EH (cell line): ENCODE results near the gene GPRC5B.

Source experiments
- DNase-seq: peaks from one replicate; pipeline ENCODE4 v3.0.0-alpha.2; 2015; ENCODE audit warnings: low read depth

GPRC5B gene

DNA sequence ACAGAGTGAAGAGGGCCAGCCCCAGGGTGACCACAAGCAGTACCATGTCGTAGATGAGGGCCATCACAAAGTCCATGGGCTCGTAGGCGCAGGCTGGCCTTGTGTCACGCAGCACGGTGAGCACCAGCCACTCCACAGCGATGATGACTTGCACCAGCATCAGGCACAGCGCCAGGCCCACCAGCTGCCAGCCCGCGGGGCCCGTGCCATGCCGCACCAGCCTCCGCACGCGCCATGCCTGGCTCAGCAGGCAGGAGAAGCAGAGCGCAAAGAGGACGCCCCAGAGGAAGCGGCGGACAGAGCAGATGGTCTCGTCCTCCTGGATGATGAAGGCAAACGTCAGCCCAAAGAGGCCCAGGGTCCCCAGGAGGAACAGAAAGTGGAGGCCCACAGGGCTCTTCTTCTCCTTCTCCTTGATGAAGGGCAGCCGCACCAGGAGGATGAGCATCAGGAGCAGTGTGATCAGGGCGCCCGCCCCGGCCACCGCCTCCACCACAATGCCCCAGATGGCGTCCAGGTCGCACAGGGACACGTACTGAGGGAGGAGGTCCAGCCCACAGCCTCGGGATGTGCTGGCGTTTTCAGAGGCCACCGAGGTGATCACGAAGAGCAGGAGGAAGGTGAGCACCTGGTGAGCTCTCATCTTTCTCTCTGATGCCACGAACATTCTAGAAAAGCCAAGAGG lies 12.3 kb downstream of the GPRC5B start:
- DNase-seq: no peak

DNA sequence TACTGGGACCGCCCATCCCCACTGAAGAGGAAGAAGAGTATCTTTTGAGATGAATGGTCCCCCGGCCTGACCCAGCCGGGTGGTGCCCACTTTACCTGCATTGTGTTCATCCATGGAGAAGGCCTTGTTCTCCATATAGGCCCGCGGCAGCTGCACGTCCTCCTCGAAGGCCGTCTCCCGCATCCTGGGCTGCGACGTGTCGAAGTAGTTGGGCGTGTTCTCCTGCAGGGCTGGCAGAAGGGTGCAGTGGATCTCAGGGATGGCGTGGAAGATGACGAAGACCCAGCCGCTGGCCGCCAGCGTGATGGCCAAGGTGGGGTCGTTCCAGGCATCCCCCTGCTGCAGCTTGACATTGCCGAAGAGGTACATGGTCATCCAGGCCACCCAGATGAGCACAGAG lies 12.9 kb downstream of the GPRC5B start:
- DNase-seq: no peak

DNA sequence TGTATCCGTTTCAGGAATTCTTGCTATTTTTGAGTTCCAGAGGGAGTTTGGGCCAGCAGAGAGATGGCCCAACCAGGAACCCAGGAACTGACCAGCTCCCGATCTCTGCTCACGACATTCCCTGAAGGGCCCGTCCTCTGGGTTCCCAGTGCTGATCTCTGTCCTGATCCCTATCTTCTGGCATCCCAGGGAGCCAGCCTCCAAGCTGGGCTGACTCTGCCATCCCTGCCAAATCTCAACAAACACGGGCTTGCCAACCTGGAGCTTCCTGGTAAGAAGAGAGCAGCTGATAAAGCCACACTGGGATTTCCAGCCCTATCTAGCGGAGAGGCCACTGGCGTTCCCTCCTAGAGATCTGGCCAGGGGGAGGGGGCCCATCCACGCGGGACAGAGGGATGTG lies 16.2 kb downstream of the GPRC5B start:
- no peak for DNase-seq

DNA sequence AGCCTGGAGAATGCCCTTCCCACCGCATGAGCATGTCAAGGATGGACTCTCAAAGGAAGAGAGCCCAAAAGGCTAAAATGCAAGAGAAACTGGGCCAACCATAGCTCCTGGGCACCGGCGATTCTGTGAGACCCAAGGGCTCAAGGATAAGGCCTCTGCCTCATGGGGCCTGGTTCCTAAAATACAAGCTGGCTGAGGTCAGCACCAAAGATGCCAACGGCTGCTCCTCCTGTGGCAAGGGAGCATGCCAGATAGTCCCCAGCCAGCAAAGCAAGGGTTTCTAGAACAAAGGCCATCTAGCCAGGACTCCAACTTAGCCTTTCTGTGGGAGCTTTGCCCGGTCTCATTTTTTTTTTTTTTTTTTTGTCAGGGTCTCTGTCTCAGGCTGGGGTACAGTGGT lies 20.1 kb downstream of the GPRC5B start:
- DNase-seq: no peak

DNA sequence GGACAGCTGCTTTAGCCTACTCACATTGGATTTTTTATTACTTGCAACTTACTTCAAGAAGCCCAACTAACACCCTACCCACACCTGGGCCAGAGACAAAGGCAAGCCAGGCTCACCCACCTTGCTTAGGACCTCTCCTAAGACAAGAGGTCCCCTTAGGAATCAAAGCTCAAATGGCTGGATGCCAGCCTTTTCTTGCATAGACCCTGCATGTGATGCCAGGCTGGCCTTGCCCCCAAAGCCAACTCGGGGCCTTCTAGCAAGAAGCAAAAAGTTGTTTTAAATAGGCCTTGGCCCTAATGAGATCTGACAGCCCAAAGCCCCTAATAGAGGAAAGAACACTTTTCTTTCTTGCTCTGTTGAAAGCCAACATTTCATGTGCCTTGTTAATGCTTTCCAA lies 20.7 kb downstream of the GPRC5B start:
- no peak for DNase-seq

DNA sequence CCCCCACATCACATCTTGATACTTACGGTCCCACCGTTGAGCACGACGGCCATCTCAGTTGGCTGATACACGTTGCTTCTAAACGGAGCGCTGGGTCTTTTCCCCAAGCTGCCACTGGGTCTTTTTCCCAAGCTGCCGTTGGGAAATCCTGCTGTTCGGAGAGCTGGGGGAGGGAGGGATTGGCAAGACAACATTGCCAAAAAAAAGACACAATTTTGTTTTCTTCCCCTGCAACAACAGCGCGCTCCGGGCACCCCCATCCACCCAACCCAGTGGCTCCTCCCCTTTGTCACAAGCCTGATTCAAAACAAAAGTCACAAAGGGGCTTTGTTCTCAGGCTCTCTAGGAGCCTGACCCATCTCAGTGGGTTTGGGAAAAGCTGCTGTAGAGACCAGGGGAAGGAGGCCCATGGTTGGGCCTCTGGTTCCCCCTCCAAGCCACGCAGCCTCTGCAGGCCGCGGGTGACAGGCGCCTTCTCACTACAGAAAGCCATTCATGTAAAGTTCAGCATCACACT lies 22.8 kb downstream of the GPRC5B start:
- DNase-seq: no peak

DNA sequence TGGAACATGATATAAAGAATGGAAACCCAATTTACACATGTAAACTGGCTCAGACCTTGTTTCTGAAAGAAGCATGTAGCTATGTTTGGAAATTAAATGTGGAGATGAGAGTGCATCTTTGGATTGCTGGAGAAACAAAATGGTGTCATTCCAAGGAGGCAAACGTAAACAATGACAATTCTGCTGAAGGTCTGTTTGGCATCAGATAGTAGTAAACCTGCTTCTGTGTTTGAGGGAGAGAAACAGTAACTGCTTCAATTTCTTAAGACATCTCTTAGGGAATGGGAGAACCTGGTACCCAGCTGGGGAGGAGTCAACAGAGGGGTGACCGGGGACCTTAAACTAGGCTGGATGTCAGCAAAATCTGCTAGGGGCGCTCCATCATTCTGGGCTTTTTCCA lies 23.5 kb downstream of the GPRC5B start:
- no peak for DNase-seq

DNA sequence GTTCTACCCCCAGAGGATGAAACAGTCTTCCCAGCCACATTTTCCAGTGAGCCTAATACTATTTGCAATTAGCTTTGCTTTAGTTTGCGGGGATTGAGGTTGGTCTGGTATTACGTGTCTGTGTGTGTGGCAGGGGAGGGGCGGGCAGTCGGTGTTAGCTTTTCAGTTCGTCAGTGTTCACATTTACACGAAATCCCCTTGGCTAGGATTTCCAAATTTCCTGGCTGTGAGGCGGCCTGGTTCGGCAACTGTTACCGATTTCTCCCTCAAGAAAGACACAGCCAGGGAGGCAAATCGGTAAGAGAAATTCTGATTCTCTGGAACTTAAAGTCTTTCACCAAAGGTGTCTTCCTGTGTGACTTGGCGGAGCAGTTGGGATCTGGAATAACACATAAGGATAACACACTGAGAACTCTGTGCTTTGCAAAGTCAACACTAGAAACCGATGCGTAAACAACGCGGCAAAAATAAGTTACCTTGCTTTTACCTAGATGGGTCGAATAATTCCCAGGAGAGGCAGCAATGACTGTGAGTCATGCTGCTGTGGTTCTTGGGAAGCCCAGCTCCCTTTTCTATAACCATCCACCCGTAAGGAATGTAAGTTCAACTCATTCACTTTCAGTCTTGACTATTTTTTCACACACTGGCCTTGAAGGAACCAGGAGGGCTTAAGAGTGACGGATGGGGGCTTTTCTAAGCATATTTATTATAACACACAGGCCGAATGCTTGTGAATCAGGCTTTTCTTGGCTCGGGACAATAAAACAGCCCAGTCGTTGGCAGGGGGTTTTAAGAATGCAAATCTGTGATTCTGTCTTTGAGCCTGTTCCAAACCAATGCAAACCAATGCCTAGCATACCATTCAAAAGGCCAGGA lies 24.2 kb downstream of the GPRC5B start:
- DNase-seq: no peak

DNA sequence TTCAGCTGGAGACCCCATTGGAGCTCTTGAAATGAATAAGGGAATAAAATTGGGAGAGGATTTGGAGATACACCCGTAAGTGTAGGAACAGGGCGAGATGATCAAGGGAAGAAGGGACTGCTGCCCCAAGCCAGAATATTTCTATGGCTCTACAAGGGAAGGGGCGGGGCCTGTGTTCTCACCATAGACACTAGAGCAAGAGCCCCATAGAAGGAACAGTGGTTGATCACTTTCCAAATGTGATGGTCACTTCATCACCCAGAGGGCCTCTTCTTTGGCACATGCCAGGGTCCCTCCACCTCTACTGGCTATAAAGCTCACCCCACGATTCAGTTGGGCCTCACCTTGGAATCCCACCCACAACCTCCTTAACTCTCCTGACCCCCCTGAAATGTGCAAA lies 25.0 kb downstream of the GPRC5B start:
- no peak for DNase-seq

DNA sequence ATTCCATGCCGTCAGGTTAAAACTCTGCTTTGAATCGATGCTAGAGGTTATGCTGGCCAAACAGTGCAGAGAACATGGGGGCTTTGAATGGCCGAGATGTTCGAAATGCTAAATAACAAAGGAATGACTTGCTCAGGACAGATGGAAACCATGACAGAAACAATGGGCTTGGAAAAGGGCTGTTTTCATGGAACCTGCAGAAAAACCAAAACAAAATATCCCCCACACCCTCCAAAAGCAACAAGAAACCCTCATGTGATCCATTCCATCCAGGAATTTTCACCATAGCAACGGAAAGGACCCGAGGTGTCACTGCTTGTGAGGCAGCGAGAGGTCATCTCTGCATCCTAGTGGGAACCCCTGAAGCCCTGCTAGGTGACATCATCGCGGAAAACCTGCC lies 25.5 kb downstream of the GPRC5B start:
- DNase-seq: no peak

DNA sequence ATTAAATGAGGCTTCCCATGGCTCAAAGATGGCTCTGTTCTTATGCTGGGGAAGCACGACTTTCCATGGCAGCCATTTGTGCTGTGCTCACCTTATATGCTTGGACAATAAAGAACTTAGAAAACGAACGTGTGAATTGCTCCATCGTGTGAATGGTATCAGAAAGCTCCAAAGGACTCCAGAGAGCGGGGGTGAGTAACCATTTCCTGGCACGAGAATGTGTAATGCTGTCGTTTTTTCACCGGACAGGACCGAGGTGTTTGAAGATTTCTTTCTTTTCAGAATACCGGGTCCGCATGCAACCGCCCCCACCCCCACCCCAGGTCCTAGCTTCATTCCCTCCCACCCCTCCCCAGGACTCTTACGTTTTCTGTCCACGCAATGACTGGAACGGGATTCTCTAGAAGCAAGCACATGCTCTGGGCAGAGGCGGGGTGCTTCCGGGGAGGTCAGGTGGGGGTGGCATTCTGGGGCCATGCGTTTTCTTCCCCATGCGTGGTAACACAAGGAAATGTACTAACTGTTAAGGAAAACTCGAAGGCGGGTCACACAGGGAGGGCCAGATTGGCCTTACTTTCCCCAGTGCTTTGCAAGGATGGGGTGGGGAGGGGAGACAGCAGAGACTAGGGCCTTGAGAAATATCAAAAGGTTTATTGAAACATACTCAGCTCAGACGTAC lies 26.2 kb downstream of the GPRC5B start:
- DNase-seq: no peak

DNA sequence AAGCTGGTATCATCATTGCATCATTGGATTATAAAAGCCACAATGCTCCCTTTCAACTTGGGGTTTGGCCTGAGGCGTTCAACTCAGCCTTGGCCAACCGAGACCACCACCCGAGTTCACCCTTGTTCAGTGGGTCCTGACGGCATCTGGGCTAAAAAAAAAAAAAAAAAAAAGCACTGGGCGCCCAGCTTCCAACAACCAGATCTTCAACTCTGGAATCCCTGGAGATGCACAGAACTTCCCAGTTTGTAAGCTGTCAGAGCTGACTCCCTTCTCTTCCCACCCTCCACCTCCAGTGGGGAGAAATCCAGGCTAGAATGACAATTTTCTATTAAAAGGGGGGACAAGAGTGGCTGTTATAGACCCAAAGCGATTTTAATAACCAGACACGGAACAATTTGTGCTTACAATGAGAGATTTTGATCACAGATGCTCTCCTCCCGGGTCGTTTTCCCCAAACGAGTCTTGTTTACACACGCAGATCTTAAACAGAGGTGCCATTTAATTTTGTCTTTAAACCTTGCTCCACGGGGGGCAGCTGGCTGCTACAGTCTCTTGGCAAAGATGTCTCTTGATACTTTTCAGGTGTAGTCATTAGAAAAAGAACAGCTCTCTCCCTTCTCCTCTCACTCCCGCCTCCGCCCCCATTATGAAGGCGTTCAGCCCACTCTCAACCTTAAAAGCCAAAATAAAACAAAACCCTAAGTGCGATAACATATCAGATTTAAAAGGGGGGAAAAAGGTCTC lies 26.9 kb downstream of the GPRC5B start:
- no peak for DNase-seq

DNA sequence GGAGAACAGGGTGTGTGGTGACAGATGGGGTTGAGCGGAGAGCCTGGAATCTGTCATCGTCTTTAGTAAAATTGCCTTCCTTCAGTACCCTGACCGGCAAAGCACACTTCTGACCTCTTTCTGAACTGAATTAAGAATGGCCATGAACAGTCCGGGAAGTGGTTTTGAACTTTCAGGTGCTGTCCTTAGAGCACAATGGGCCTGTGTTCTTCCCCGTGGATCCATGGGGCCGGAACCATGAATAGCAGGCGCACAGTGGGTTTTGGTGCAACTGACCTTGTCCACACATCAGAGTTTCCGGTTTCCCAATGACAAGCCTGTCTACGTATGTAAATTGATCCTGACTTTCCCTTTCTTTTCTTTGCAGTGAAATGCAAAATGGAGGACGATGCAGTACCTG lies 28.5 kb downstream of the GPRC5B start:
- DNase-seq: no peak

DNA sequence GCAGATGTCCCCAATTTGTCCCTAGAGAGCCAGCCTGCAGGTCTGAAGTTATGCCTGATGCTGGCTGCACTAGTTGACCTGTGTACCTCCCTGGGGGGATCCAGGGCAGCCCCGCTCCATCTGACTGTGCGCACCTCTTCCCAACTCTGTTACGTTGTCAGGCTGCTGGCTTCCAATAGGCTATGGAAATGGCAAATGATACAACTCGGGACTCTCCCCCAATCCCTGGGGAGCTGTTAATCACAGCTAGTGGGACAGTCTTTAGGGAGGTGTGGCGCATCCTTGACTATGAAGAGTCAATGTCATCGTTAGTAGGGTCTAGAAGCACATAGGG lies 30.1 kb downstream of the GPRC5B start:
- DNase-seq: no peak

DNA sequence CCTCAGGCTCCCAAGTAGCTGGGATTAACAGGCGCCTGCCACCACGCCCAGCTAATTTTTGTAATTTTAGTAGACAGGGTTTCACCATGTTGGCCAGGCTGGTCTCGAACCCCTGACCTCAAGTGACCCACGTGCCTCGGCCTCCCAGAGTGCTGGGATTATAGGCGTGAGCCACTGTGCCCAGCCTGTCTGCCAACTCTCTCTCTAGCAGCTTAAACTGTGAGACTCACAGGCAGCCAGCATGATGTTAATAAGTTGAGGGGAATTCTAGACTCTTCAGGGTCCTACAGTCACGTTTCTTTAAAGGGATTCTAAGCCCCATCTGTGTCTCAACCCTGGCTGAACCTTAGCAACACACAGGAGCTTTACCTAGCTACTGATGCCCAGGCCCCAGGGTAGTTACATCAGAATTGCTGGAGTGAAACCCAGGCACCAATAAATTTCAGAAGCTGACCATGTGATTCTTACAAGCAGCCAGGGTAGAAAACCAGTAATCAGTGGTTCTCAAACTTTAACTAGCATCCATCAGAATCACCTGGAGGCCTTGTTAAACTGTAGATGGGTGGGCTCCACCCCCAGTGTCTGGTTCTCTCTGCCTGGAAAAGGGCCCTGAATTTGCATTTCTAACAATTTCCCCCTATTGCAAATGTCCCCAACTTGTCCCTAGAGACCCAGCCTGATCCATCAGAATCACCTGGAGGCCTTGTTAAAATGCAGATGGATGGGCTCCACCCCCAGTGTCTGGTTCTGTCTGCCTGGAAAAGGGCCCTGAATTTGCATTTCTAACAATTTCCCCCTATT lies 30.7 kb downstream of the GPRC5B start:
- no peak for DNase-seq

DNA sequence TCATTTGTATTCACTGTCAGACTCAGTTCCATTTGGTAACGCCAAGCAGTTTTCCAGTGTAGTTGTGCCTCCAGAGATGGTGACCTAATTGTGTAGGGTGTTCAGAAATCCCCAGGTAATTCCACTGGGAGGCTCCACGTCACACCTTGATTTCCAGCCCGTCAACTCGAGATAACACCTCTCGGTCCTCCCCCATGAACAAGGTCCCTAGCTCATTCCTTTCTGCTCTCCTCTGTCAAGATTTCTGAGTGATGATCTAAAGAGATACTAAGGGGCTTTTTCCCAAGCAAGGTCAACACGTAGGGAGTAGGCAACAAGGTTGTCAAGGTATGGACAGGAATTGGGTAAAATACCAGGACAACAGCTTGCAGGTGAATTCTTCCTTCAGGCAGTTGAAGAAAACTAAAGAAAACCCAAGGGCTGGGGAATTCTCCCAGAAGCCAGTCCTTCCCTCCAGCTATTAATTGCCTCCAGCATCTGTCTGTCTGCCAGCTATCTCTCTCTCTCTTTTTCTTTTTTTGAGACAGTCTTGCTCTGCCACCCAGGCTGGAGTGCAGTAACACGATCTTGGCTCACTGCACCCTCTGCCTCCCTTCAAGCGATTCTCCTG lies 31.4 kb downstream of the GPRC5B start:
- DNase-seq: no peak

DNA sequence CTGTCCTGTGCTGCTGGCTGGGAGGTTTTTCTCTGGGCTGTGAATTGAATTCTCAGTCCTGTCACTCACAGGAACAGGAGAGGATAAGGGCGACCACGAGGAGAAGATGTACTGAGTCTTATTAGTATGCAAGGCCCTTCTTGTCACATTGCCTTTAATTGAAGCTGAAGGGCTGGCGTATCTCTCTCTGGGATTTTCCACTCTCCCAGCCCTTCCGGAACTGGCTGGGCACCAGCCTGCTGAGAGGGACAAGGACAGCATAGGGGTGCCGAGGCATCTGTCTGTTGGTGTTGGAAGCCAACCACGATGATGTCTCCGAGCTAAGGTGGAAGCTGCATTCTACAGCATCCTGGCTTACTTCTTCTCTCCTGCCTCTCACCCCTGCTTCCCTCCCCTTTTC lies 33.2 kb downstream of the GPRC5B start:
- DNase-seq: no peak

DNA sequence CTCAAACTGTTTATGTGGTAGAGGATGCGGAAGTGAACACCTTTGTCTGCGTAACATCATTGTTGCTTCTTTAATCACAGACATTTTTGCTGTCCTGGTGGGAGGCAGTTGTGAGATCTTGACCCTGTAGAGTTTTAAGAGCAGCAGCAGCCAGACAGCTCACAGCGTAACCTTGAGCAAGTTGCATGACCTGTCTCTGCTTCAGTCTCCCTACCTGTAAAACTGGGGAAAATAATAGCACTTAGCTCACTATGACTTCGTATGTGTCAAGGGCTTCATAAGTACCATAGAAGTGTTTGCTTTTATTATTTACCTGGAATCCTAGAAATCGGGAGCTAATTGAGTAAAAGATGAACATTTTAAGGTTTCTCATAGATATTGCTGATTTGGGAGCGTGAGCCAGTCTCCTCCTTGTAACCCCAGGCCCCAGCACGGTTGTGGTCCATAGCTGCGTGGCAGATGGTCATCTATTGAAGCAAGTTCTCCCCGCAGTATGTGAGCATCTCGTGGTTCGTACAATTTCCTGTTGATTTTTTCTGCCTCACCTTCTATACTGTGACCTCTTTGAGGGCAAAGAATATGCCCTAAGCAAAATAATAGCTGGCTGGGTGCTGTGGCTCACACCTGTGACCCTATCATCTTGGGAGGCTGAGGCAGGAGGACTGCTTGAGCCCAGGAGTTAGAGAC lies 34.4 kb downstream of the GPRC5B start:
- DNase-seq: no peak

DNA sequence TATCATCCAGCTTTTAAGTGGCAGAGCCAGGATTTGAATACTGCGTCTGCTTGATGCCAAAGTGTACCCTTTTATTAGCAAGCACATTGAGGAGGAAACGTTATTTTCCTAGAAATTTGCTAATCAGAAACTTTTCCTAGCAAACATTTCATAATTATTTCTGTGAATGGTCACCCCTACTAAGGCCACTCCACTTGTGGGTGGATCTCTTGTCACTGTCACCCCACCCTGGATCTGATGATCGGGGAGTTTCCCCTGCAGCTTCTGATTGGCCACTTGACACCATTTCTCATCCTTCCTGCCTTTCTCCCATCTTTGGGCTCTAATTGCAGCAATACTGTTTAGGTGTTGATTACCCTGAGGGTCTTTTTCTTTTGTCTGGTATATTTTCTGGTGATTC lies 35.9 kb downstream of the GPRC5B start:
- no peak for DNase-seq

DNA sequence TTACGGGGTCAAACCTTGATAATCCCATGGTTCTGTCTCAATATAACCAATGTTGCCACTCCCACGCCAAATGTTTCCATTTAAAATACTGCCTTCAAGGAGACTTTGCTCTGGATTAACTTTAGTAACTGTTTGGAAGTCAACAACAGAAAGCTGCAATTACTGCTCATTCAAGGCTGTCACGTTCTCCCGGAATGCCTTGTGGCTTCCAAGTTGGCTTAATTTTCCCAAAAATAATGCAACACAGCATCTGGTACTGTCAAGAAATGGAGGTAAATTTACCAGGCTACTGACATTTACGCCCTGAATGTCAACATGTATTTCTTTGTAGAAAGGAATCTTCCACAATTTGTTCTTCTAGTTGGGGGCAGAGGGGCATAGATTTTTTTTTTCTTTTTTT lies 38.2 kb downstream of the GPRC5B start:
- no peak for DNase-seq
